Suprapubic skin (tissue), 4 donors: Measurements from ENCODE around the gene NOVA2. TPM values are rescaled to one million over a fixed set of nuclear protein-coding genes. Genes with fewer than 3 reads are reported as not detected.

ENCODE experiments used
- DNase-seq, 2 donors: peaks; one replicate each; pipeline ENCODE4 v3.0.0-alpha.2; 2019; ENCODE audit warnings: low spot score in 2 of 2
- H3K27ac ChIP-seq: fragments of 200-600 bp; sonication (generic); one replicate; pipeline ENCODE4 v1.5.1; 2019
- H3K27me3 ChIP-seq: fragments of 200-600 bp; sonication (generic); one replicate; pipeline ENCODE4 v1.5.1; 2019
- H3K36me3 ChIP-seq: fragments of 200-600 bp; sonication (generic); one replicate; pipeline ENCODE4 v1.5.1; 2019
- H3K4me1 ChIP-seq: fragments of 200-600 bp; sonication (generic); one replicate; pipeline ENCODE4 v1.5.1; 2019
- H3K4me3 ChIP-seq: fragments of 200-600 bp; sonication (generic); one replicate; pipeline ENCODE4 v1.5.1; 2019; ENCODE audit warnings: mild to moderate bottlenecking
- H3K9me3 ChIP-seq: fragments of 200-600 bp; sonication (generic); one replicate; pipeline ENCODE4 v1.5.1; 2019
- CTCF ChIP-seq, 2 donors: fragments of 200-600 bp in 1 of 2; fragments of 450-650 bp in 1 of 2; sonication (generic) in 1 of 2; IDR thresholded peaks; one replicate each; pipeline ENCODE4 v1.5.1; 2016 to 2019; ENCODE audit warnings: antibody characterized with exemption in 2 of 2, mild to moderate bottlenecking in 1 of 2, moderate library complexity in 1 of 2
- EP300 ChIP-seq: sonication (generic); formaldehyde crosslinking; IDR thresholded peaks from one replicate; pipeline ENCODE4 v1.6.1; 2017; ENCODE audit warnings: antibody characterized with exemption
- POLR2A ChIP-seq, 2 donors: fragments of 450-650 bp; IDR thresholded peaks; one replicate each; pipeline ENCODE4 v1.6.1; 2017; ENCODE audit warnings: antibody characterized with exemption in 2 of 2, mild to moderate bottlenecking in 2 of 2, moderate library complexity in 2 of 2
- POLR2AphosphoS5 ChIP-seq, 3 donors: sonication (generic); formaldehyde crosslinking; IDR thresholded peaks; one replicate each; pipeline ENCODE4 v1.6.1; 2017; ENCODE audit warnings: antibody characterized with exemption in 3 of 3
- WGBS: methylation state at CpG from one replicate; pipeline ENCODE4 v1.1.5; 2018; 5-methylcytosine and 5-hydroxymethylcytosine counted together
- total RNA-seq, 4 donors: library from RNA; depleted of rRNA; stranded (reverse); fragments of >200 nt; gene quantifications; one replicate each; pipeline ENCODE4 v1.1.0, GENCODE V29; 2016

Gene NOVA2
- total RNA-seq, 4 donors from 2014 or later = 0.21 to 0.97 (median 0.55) TPM

- Histone ChIP-seq H3K27ac (no peak overlapping the region), H3K4me1 (peaks cover 46% of the 10 kb centered on the region), H3K27me3 (no peaks in the 10 kb centered on the region), H3K9me3 (no peaks in the 10 kb centered on the region), H3K36me3 (no peaks in the 10 kb centered on the region), H3K4me3 (peak overlapping the region; percentile 15)
- TF ChIP-seq EP300 (no peak), POLR2AphosphoS5 (IDR thresholded peaks at IDR 0.05) (no peak), POLR2A (IDR thresholded peaks at IDR 0.05) (no peak), CTCF (IDR thresholded peaks at IDR 0.05) (no peak)
- DNase-seq = no peak
- 69% methylated on average over 4 of the region's 57 CpGs for WGBS
Observed at GRCh38 chr19:45883881-45884681, 89.6 kb downstream of the NOVA2 start.

Other genes starting within 250 kb of the NOVA2 start
- 10 to 100 TPM; 13.5 to 24.1 (median 15.7) TPM for gene FBXO46, start 243.0 kb downstream of the NOVA2 start, total RNA-seq
- not detected for gene MEIOSIN, start 240.4 kb downstream of the NOVA2 start, total RNA-seq
- gene SIX5, start 204.6 kb downstream of the NOVA2 start, total RNA-seq = 10 to 100 TPM; 10.5 to 14.7 (median 14.3) TPM
- 10 to 100 TPM; 15.0 to 27.3 (median 20.3) TPM for gene DMPK, start 191.4 kb downstream of the NOVA2 start, total RNA-seq
- gene DMWD, start 181.0 kb downstream of the NOVA2 start, total RNA-seq = 10 to 100 TPM; 22.7 to 40.6 (median 32.0) TPM
- under 1 TPM in 2 of 4 donors, not detected in 2; 0.38 to 0.68 TPM for gene RSPH6A, start 158.6 kb downstream of the NOVA2 start, total RNA-seq
- gene SYMPK, start 110.7 kb downstream of the NOVA2 start, total RNA-seq = 10 to 100 TPM; 32.8 to 76.3 (median 44.1) TPM
- gene FOXA3, start 109.5 kb downstream of the NOVA2 start, total RNA-seq = under 1 TPM in 1 of 4 donors, not detected in 3; 0.30 TPM
- gene IRF2BP1, start 87.7 kb downstream of the NOVA2 start, total RNA-seq = 10 to 100 TPM; 24.7 to 36.9 (median 30.7) TPM
- 1 to 10 TPM; 4.4 to 9.4 (median 6.5) TPM for gene MYPOP, start 71.3 kb downstream of the NOVA2 start, total RNA-seq
- gene NANOS2, start 59.1 kb downstream of the NOVA2 start, total RNA-seq = not detected
- gene CCDC61, start 21.6 kb upstream of the NOVA2 start, total RNA-seq = 10 to 100 TPM in 1 of 4 donors, 1 to 10 TPM in 3; 8.4 to 14.6 (median 9.5) TPM
- gene PGLYRP1, start 49.2 kb upstream of the NOVA2 start, total RNA-seq = not detected
- gene IGFL4, start 67.1 kb upstream of the NOVA2 start, total RNA-seq = 10 to 100 TPM in 1 of 4 donors, 1 to 10 TPM in 3; 1.4 to 10.6 (median 5.5) TPM
- gene IGFL3, start 150.8 kb upstream of the NOVA2 start, total RNA-seq = 10 to 100 TPM; 10.2 to 49.4 (median 16.8) TPM
- gene IGFL2, start 174.4 kb upstream of the NOVA2 start, total RNA-seq = 10 to 100 TPM; 10.1 to 39.2 (median 16.1) TPM